HEK293 (cell line): Measurements from ENCODE around the gene ME3.

Experiments
- CTCF ChIA-PET: fragments of 350-600 bp; formaldehyde crosslinking; extraction: SDS; loops from one replicate; lab custom pipeline; 2021; ENCODE audit warnings: antibody characterized with exemption; lab: Yijun Ruan, JAX
- POLR2A ChIA-PET: fragments of 300-600 bp; formaldehyde crosslinking; extraction: SDS; loops from one replicate; lab custom pipeline; 2020; ENCODE audit warnings: antibody characterized with exemption, inconsistent platforms; lab: Yijun Ruan, JAX
- H3K27ac ChIP-seq: fragments of 200-500 bp; sonication (Bioruptor generic); 2 replicates; pipeline ENCODE4 v1.5.1; 2014; ENCODE audit warnings: low read depth, low read length, control low read depth, inconsistent platforms; ENCODE audit errors: extremely low read depth
- H3K36me3 ChIP-seq, 2 experiments: fragments of 200-500 bp in 1 of 2; sonication (Bioruptor generic) in 1 of 2; 1 replicate in 1 of 2; 2 replicates in 1 of 2; pipeline ENCODE4 v1.5.1; 2014 to 2017; ENCODE audit warnings: inconsistent platforms in 2 of 2, low read length in 2 of 2; ENCODE audit not compliant: control insufficient read depth in 2 of 2, insufficient read depth in 1 of 2
- H3K4me1 ChIP-seq: fragments of 200-500 bp; sonication (Bioruptor generic); 2 replicates; pipeline ENCODE4 v1.5.1; 2014; ENCODE audit warnings: mild to moderate bottlenecking, low read length, inconsistent platforms; ENCODE audit not compliant: control insufficient read depth, insufficient read depth
- H3K4me3 ChIP-seq: 2 replicates; pipeline ENCODE4 v1.5.1; 2011; ENCODE audit warnings: low read depth, mild to moderate bottlenecking, control low read depth, low read length, moderate library complexity
- H3K9me3 ChIP-seq: fragments of 200-500 bp; sonication (Bioruptor generic); 2 replicates; pipeline ENCODE4 v1.5.1; 2014; ENCODE audit warnings: low read depth, low read length, inconsistent platforms; ENCODE audit not compliant: control insufficient read depth, insufficient read depth
- OSR2 ChIP-seq: fragments of 450-650 bp; formaldehyde crosslinking; IDR thresholded peaks from 2 replicates; pipeline ENCODE4 v1.5.1; 2016; ENCODE audit warnings: missing biosample characterization, missing genetic modification characterization
- PRDM4 ChIP-seq: fragments of 450-650 bp; formaldehyde crosslinking; IDR thresholded peaks from 2 replicates; pipeline ENCODE4 v1.5.1; 2017; ENCODE audit warnings: missing biosample characterization, missing genetic modification characterization
- TCF7L2 ChIP-seq: IDR thresholded peaks from 2 replicates; pipeline ENCODE4 v1.6.1; 2011; ENCODE audit warnings: low read depth, mild to moderate bottlenecking, inconsistent platforms, low read length, moderate library complexity, borderline replicate concordance
- TRIM28 ChIP-seq: IDR thresholded peaks from 2 replicates; pipeline ENCODE4 v1.6.1; 2011; ENCODE audit warnings: low read length, control low read depth, borderline replicate concordance
- WT1 ChIP-seq: fragments of 450-650 bp; formaldehyde crosslinking; IDR thresholded peaks from 2 replicates; pipeline ENCODE4 v1.5.1; 2016; ENCODE audit warnings: missing biosample characterization, missing genetic modification characterization
- ZEB2 ChIP-seq: fragments of 450-650 bp; formaldehyde crosslinking; IDR thresholded peaks from 2 replicates; pipeline ENCODE4 v1.5.1; 2016; ENCODE audit warnings: missing biosample characterization, missing genetic modification characterization
- ZNF138 ChIP-seq: fragments of 450-650 bp; formaldehyde crosslinking; IDR thresholded peaks from 2 replicates; pipeline ENCODE4 v1.5.1; 2016; ENCODE audit warnings: missing biosample characterization, missing genetic modification characterization, borderline replicate concordance
- ZNF16 ChIP-seq: fragments of 450-650 bp; formaldehyde crosslinking; IDR thresholded peaks from 2 replicates; pipeline ENCODE4 v1.5.1; 2016; ENCODE audit warnings: low read depth, missing biosample characterization, missing genetic modification characterization
- ZNF18 ChIP-seq: fragments of 450-650 bp; formaldehyde crosslinking; IDR thresholded peaks from 2 replicates; pipeline ENCODE4 v1.5.1; 2016; ENCODE audit warnings: missing biosample characterization, missing genetic modification characterization
- ZNF221 ChIP-seq: fragments of 450-650 bp; formaldehyde crosslinking; IDR thresholded peaks from 2 replicates; pipeline ENCODE4 v1.5.1; 2017; ENCODE audit warnings: missing biosample characterization, missing genetic modification characterization, borderline replicate concordance
- ZNF223 ChIP-seq: fragments of 450-650 bp; formaldehyde crosslinking; IDR thresholded peaks from 2 replicates; pipeline ENCODE4 v1.5.1; 2016; ENCODE audit warnings: missing biosample characterization, missing genetic modification characterization
- ZNF274 ChIP-seq, 2 experiments: fragments of 200-500 bp in 1 of 2; fragments of 450-650 bp in 1 of 2; sonication (Bioruptor generic) in 1 of 2; formaldehyde crosslinking in 1 of 2; IDR thresholded peaks; 2 replicates each; pipeline versions ENCODE4 v1.5.1 to v1.6.1; 2014 to 2016; ENCODE audit warnings: borderline replicate concordance in 1 of 2, inconsistent platforms in 1 of 2, low read length in 1 of 2, missing biosample characterization in 1 of 2, missing genetic modification characterization in 1 of 2
- ZNF292 ChIP-seq: fragments of 450-650 bp; formaldehyde crosslinking; IDR thresholded peaks from 2 replicates; pipeline ENCODE4 v1.5.1; 2016; ENCODE audit warnings: low read depth, missing biosample characterization, missing genetic modification characterization, borderline replicate concordance
- ZNF37A ChIP-seq: fragments of 450-650 bp; IDR thresholded peaks from 2 replicates; pipeline ENCODE4 v1.5.1; 2018; ENCODE audit warnings: missing biosample characterization, missing genetic modification characterization
- ZNF416 ChIP-seq: fragments of 450-650 bp; formaldehyde crosslinking; IDR thresholded peaks from 2 replicates; pipeline ENCODE4 v1.5.1; 2016; ENCODE audit warnings: missing biosample characterization, missing genetic modification characterization
- ZNF513 ChIP-seq: fragments of 450-650 bp; IDR thresholded peaks from 2 replicates; pipeline ENCODE4 v1.5.1; 2018; ENCODE audit warnings: missing biosample characterization, missing genetic modification characterization
- ZNF529 ChIP-seq: fragments of 450-650 bp; formaldehyde crosslinking; IDR thresholded peaks from 2 replicates; pipeline ENCODE4 v1.5.1; 2017; ENCODE audit warnings: missing genetic modification characterization, missing biosample characterization; ENCODE audit not compliant: insufficient replicate concordance
- ZNF560 ChIP-seq: fragments of 450-650 bp; formaldehyde crosslinking; IDR thresholded peaks from 2 replicates; pipeline ENCODE4 v1.5.1; 2017; ENCODE audit warnings: missing biosample characterization, missing genetic modification characterization, borderline replicate concordance
- ZNF670 ChIP-seq: fragments of 450-650 bp; formaldehyde crosslinking; IDR thresholded peaks from 2 replicates; pipeline ENCODE4 v1.5.1; 2016; ENCODE audit warnings: missing biosample characterization, missing genetic modification characterization, low read depth
- ZNF776 ChIP-seq: fragments of 450-650 bp; formaldehyde crosslinking; IDR thresholded peaks from 2 replicates; pipeline ENCODE4 v1.5.0; 2017; ENCODE audit warnings: missing biosample characterization, missing genetic modification characterization, borderline replicate concordance
- TF ChIP-seq, protein P1 (sequence below): fragments of 450-650 bp; formaldehyde crosslinking; IDR thresholded peaks from 2 replicates; pipeline ENCODE4 v1.5.1; 2016; ENCODE audit warnings: missing biosample characterization, missing genetic modification characterization

Gene ME3

GRCh38 chr11:86608251-86608799, 64.1 kb downstream of the ME3 start (continued):
- TF ChIP-seq ZEB2: no peak

DNA sequence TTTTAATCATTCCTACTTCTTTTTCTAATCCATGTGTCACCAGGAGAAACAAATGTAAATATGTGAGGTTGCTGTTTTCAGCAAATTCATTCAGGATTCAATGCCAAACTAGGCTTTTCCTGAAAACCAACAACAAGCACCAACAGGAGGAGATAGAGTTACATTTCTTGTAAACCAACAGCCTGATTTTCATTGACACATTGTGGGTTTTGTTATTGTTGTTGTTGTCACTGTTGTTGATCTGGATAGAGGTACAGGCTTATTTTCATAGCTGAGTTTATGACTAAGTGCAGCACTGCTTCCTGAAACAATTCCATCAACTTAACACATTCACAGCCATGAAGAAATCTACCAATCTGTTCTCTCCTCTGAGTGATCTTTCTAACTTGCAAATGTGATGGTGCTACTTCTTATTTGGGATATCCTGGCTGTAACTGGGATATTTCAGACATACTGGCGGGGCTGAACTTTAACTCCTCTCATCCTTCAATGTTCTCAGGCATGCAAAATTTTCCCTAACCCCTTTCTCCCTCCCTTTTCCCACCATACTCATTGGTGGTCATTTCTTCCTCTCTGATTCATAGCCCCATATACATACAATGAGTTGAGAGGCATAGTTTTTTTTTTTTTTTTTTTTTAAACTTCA, 65.5 kb downstream of the ME3 start:
- no peak for TF ChIP-seq WT1
- TF ChIP-seq ZNF776 (tag by site-specific recombination): no peak
- TF ChIP-seq ZNF292 (tag by site-specific recombination): no peak
- TF ChIP-seq ZNF560 (tag by site-specific recombination): no peak
- TF ChIP-seq TCF7L2: no peak
- POLR2A ChIA-PET: no interaction called here
- CTCF ChIA-PET: interaction anchor here (0.5 to 4.8 kb wide), 17 partner anchors 12 to 224 kb away, joined by 3 to 48 read pairs (median 5); no protein-coding TSS in a partner anchor
- Histone ChIP-seq H3K9me3 (no peaks in the 10 kb centered on the region), H3K4me1 (peaks cover 4% of the 10 kb centered on the region; the same call in 1 of the 2 replicates), H3K27ac (no peak overlapping the region), H3K36me3 (no peaks in the 10 kb centered on the region), H3K4me3 (no peak overlapping the region)

GRCh38 chr11:86606270-86606835, 66.1 kb downstream of the ME3 start:
- no peaks in the 10 kb centered on the region for H3K9me3 ChIP-seq
- CTCF ChIA-PET: interaction anchor here (0.5 to 4.8 kb wide), 5 partner anchors 11 to 210 kb away, joined by 3 to 48 read pairs (median 12); no protein-coding TSS in a partner anchor
- no peaks in the 10 kb centered on the region for H3K36me3 ChIP-seq
- H3K4me1 ChIP-seq: peaks cover 4% of the 10 kb centered on the region; the same call in 1 of the 2 replicates
- POLR2A ChIA-PET: interaction anchor here (1.2 kb wide), 1 partner anchor 14 kb away, joined by 3 read pairs; no protein-coding TSS in a partner anchor
- no peak overlapping the region for H3K4me3 ChIP-seq
- H3K27ac ChIP-seq: no peak overlapping the region; the same call in 1 of the 2 replicates
- TF ChIP-seq OSR2 (tag by site-specific recombination): no peak
- TF ChIP-seq ZNF274 (IDR thresholded peaks at IDR 0.05; ENCODE audit: low read length): no peak
- no peak for TF ChIP-seq ZNF274 (tag by site-specific recombination; IDR thresholded peaks at IDR 0.05; ENCODE audit: borderline replicate concordance)
- no peak for TF ChIP-seq ZNF416 (tag by site-specific recombination)
- TF ChIP-seq ZNF37A (tag by site-specific recombination): no peak
- TF ChIP-seq, protein P1, sequence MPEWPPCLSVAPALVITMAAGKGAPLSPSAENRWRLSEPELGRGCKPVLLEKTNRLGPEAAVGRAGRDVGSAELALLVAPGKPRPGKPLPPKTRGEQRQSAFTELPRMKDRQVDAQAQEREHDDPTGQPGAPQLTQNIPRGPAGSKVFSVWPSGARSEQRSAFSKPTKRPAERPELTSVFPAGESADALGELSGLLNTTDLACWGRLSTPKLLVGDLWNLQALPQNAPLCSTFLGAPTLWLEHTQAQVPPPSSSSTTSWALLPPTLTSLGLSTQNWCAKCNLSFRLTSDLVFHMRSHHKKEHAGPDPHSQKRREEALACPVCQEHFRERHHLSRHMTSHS (tag by site-specific recombination): no peak
- no peak for TF ChIP-seq ZNF670 (tag by site-specific recombination)
- no peak for TF ChIP-seq PRDM4
- no peak for TF ChIP-seq ZNF138 (tag by site-specific recombination)
- no peak for TF ChIP-seq ZNF16 (tag by site-specific recombination)
- no peak for TF ChIP-seq TRIM28
- TF ChIP-seq ZNF221 (tag by site-specific recombination): no peak
- TF ChIP-seq ZNF223 (tag by site-specific recombination): no peak
- no peak for TF ChIP-seq ZNF18 (tag by site-specific recombination)
- TF ChIP-seq ZNF513 (tag by site-specific recombination): no peak
- TF ChIP-seq ZNF529: no peak
